ENCODE results near the gene ANKRD40. TPM values are rescaled to one million over a fixed set of nuclear protein-coding genes. Genes with fewer than 3 reads are reported as not detected.

Gene ANKRD40
- total RNA-seq, result 27.3 and 42.2 TPM in 2 replicates

GRCh38 chr17:50707289-50708049 is at the start of gene ANKRD40:
ANKRD40 (minus strand) TSS chr17:50707914; CDS start chr17:50707654, 260 bp downstream.
- H3K4me3 ChIP-seq (ENCODE audit: low read depth, low read length), result peak within 1 kb of the TSS; percentile 76
- no peak for DNase-seq (ENCODE audit: low read depth)
- TF ChIP-seq CTCF (conservative IDR thresholded peaks at IDR 0.05; ENCODE audit: low read depth, low read length), result no peak

- H3K4me3 ChIP-seq (ENCODE audit: low read depth, low read length), result no peak overlapping the region
- TF ChIP-seq CTCF (conservative IDR thresholded peaks at IDR 0.05; ENCODE audit: low read depth, low read length), result no peak
Observed at GRCh38 chr17:50754521-50754920, 46.8 kb upstream of the ANKRD40 start.

GRCh38 chr17:50749245-50749644 is 41.5 kb upstream of the ANKRD40 start:
- no peak overlapping the region for H3K4me3 ChIP-seq (ENCODE audit: low read depth, low read length)
- no peak for TF ChIP-seq CTCF (conservative IDR thresholded peaks at IDR 0.05; ENCODE audit: low read depth, low read length)
- no peak for DNase-seq (ENCODE audit: low read depth)

More at GRCh38 chr17:50754521-50754920, 46.8 kb upstream of the ANKRD40 start:
- no peak for DNase-seq (ENCODE audit: low read depth)

- no peak overlapping the region for H3K4me3 ChIP-seq (ENCODE audit: low read depth, low read length)
- TF ChIP-seq CTCF (conservative IDR thresholded peaks at IDR 0.05; ENCODE audit: low read depth, low read length), result no peak
- DNase-seq (ENCODE audit: low read depth), result no peak
Observed at GRCh38 chr17:50745631-50746030, 37.9 kb upstream of the ANKRD40 start.

GRCh38 chr17:50739098-50739497 is 31.4 kb upstream of the ANKRD40 start:
- no peak for TF ChIP-seq CTCF (conservative IDR thresholded peaks at IDR 0.05; ENCODE audit: low read depth, low read length)
- no peak overlapping the region for H3K4me3 ChIP-seq (ENCODE audit: low read depth, low read length)
- no peak for DNase-seq (ENCODE audit: low read depth)

GRCh38 chr17:50737118-50737698 is 29.5 kb upstream of the ANKRD40 start:
- DNase-seq (ENCODE audit: low read depth), result no peak
- H3K4me3 ChIP-seq (ENCODE audit: low read depth, low read length), result no peak overlapping the region
- no peak for TF ChIP-seq CTCF (conservative IDR thresholded peaks at IDR 0.05; ENCODE audit: low read depth, low read length)
